Thyroid gland (tissue), 4 donors: ENCODE results near the gene DLGAP3.

Source experiments
- CTCF ChIP-seq, 6 experiments: fragments of 200-600 bp in 3 of 6; fragments of 450-650 bp in 3 of 6; sonication (generic) in 3 of 6; IDR thresholded peaks; one replicate each; pipeline ENCODE4 v1.5.1; 2016 to 2019; ENCODE audit warnings: antibody characterized with exemption in 6 of 6, mild to moderate bottlenecking in 2 of 6, inconsistent platforms in 1 of 6, moderate library complexity in 1 of 6
- POLR2A ChIP-seq, 2 donors: fragments of 450-650 bp; IDR thresholded peaks; one replicate each; pipeline ENCODE4 v1.6.1; 2017; ENCODE audit warnings: antibody characterized with exemption in 2 of 2, mild to moderate bottlenecking in 2 of 2, moderate library complexity in 1 of 2

DNA sequence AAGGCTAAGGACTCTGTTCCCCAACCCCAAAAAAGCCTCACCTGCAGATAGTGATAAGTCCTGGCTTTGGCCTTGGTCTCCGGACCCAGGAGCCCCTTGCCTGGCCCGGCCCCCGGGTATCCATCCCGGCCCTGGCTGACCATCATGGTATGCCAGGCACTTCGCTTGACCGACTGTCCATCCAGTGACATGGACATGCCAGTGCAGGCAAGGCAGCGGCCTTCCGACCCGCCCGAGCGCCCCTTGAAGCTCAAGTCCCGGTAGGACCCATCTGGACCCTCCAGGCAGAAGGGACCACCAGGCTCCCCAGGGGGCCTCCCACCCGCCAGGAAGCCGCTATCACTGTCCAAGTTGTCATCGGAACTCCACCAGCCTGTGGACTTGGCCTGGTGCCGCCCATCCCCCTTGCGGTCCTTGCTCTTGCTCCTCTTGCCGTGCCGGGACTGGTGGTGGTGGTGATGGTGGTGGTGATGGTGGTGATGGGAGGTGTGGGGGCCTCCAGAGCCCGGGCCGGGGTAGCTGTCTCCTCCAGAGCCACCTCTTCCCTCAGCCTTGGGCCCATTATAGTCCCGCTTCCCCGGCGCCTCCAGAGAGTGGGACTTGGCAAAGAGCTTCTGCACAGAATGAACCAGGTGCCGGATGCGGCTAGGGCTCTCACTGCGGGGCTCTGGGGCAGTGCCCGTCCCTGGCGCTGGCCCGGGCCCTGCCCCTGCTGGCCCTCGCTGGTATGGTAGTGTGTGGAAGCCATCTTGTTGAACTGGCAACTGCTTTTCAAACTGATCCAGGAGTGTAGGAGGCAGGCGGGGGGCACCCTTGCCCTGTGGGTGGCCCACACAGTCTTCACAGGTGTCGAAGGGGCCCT, 25.0 kb downstream of the DLGAP3 start:
- TF ChIP-seq POLR2A (IDR thresholded peaks at IDR 0.05), result no peak
- no peak for TF ChIP-seq CTCF (IDR thresholded peaks at IDR 0.05)
